BE2C (cell line): ENCODE measurements around the gene ETS1.

Source experiments
- DNase-seq: peaks from one replicate; pipeline ENCODE4 v3.0.0-alpha.2; 2020
- H3K27me3 ChIP-seq: fragments of 250-450 bp; sonication (Bioruptor Pico); 2 replicates; pipeline ENCODE4 v1.5.1; 2020; ENCODE audit warnings: mild to moderate bottlenecking
- H3K36me3 ChIP-seq: fragments of 250-450 bp; sonication (Bioruptor Pico); 2 replicates; pipeline ENCODE4 v1.5.1; 2020; ENCODE audit warnings: mild to moderate bottlenecking
- H3K4me1 ChIP-seq: fragments of 250-450 bp; sonication (Bioruptor Pico); 2 replicates; pipeline ENCODE4 v1.5.1; 2020
- H3K4me3 ChIP-seq: 2 replicates; pipeline ENCODE4 v1.5.1; 2011; ENCODE audit warnings: low read depth, low read length
- H3K9me3 ChIP-seq: fragments of 250-450 bp; sonication (Bioruptor Pico); 2 replicates; pipeline ENCODE4 v1.5.1; 2020
- CTCF ChIP-seq: IDR thresholded peaks from 2 replicates; pipeline ENCODE4 v1.5.1; 2012; ENCODE audit warnings: mild to moderate bottlenecking, low read depth, low read length

ETS1 gene

DNA sequence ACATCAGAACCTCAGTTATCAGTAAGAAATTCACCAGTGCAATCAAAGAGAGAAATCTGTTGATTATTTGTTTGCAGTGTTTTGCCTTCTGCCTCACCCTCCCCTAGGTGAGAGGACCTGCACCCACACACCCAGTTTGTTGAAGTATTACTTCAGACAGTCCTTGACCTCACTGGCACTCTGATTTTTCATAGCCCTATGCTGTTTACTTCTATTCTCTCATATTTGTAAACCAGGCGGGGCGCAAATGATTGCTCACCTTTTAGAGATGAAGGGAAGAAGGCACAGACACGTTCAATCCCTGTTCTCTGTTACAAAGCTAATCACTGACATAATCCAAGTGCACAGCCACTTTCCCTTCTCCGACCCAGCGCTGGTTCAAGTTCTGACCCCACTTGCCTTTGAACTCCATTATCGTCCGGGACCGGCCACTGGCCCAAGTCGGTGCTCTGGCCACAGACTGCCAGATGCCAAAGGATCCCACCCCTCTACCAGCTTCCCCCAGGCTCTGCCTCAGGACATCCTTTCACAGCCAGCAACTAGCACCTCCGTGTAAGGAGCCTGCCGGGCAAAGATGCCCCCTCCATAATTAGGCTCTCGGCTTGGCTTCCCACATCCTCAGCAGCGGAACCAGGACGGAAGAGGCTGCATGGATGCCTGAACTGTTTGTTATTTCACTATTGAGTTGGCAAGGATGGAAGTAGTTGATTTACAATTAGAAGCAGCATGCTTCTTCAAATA lies 1.7 kb downstream of the ETS1 start:
- TF ChIP-seq CTCF, result no peak
- Histone ChIP-seq H3K27me3 (no peaks in the 10 kb centered on the region; the same call in 1 of the 2 replicates), H3K4me1 (no peaks in the 10 kb centered on the region), H3K4me3 (no peak overlapping the region), H3K36me3 (no peaks in the 10 kb centered on the region), H3K9me3 (no peaks in the 10 kb centered on the region)
- DNase-seq, result no peak

DNA sequence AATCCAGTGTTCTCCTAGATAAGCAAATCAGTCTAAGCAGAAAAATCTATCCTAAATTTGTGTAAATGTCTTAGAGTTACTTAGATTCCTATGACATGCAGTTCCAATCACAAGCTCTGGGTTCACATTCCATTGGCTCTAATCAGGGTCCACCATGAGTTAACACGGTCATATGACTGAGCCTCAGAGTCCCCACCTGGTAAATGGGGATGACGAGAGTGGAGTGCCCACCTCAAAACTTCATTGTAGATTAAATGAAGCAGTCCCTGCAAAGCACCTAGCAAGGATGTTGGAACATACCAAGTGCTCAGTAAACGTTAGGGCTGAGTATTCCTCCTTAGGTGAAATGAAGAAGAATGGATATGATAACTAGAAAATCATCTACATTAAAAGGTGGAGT lies 3.1 kb downstream of the ETS1 start:
- no peak for TF ChIP-seq CTCF
- DNase-seq, result no peak
- Histone ChIP-seq H3K36me3 (no peaks in the 10 kb centered on the region), H3K27me3 (no peaks in the 10 kb centered on the region; the same call in 1 of the 2 replicates), H3K4me1 (no peaks in the 10 kb centered on the region), H3K9me3 (no peaks in the 10 kb centered on the region), H3K4me3 (no peak overlapping the region)

DNA sequence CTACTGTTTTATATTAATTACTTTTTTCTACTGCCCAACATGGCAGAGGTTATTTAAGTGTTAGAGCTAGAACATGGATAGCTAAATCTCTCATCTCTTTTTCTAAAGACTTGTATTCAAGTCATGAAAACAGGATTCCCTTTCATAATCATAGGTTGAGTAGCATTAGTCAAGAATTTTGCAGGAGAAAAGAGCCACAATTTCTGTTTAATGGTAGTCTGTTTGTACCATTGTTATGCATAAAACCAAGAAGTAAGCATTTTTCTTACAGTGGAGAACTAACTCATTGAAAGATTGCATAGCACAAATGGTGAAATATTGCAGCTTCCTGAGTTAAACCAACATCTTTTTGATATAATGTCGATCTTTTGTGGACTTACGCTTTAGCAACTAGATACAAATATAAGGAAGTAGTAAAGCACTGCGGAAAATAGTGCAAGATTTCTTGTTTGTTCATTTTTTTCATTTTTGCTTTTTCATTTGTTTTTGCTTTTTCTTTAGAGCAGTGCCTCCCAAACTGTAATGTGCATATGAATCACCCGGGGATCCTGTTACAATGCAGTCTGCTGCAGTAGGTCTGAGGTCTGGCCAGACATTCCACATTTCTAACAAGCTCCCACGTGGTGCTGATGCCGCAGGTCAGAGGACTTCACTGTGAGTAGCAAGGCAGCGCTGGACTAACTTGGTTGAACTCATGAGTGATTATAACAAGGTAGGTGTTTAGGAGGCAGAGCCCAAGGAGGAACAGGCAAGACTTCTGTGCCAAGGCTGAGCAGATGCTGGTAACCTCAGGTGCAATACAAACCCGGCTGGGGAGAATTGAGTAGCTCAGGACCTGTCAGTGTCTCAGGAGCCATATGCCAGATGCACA lies 4.6 kb downstream of the ETS1 start:
- Histone ChIP-seq H3K4me3 (no peak overlapping the region), H3K36me3 (no peaks in the 10 kb centered on the region), H3K4me1 (no peaks in the 10 kb centered on the region), H3K27me3 (no peaks in the 10 kb centered on the region; the same call in 1 of the 2 replicates), H3K9me3 (no peaks in the 10 kb centered on the region)
- DNase-seq, result no peak
- no peak for TF ChIP-seq CTCF

GRCh38 chr11:128581561-128582272 lies 5.6 kb downstream of the ETS1 start:
- Histone ChIP-seq H3K4me1 (no peaks in the 10 kb centered on the region), H3K4me3 (no peak overlapping the region)
- no peak for DNase-seq

DNA sequence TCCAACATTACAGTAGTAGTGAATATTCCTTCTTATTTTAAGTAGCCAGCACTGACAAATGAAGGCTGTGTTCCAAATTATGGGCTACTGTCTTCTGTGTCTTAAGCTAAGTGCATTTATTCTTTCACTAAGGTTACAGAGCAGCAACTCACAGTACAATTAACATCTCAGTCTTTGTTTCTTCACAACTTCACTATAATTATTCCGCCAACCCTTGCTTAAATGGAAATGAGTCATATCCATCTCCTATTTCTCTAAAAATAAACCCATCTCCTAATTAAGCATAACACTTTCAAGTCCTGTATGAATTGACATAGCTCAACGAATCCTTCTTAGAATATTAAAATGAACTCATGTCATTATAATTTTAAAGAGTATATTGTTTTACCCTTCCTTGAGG lies 6.7 kb downstream of the ETS1 start:
- Histone ChIP-seq H3K4me1 (no peaks in the 10 kb centered on the region), H3K36me3 (no peaks in the 10 kb centered on the region), H3K9me3 (no peaks in the 10 kb centered on the region), H3K27me3 (no peaks in the 10 kb centered on the region), H3K4me3 (no peak overlapping the region)
- DNase-seq, result no peak
- no peak for TF ChIP-seq CTCF

More at GRCh38 chr11:128581561-128582272, 5.6 kb downstream of the ETS1 start:
- Histone ChIP-seq H3K27me3 (no peaks in the 10 kb centered on the region), H3K36me3 (no peaks in the 10 kb centered on the region), H3K9me3 (no peaks in the 10 kb centered on the region)
- no peak for TF ChIP-seq CTCF
